ENCODE results near the gene NOA1.

The NOA1 gene

GRCh38 chr4:56977321-56978012 is at the start of gene NOA1:
Gene NOA1, minus strand, starts transcription at chr4:56977606. Its CDS starts 21 bp downstream, at chr4:56977585.
- DNase-seq, result peak; percentile 95 to 97

GRCh38 chr4:57023104-57023503 is 45.7 kb upstream of the NOA1 start:
- no peak for DNase-seq

- DNase-seq, result no peak
Measured at GRCh38 chr4:57020467-57021101, 43.2 kb upstream of the NOA1 start.

GRCh38 chr4:57018980-57019379 is 41.6 kb upstream of the NOA1 start:
- DNase-seq, result no peak

- no peak for DNase-seq
Measured at GRCh38 chr4:57013543-57014120, 36.2 kb upstream of the NOA1 start.

GRCh38 chr4:56999751-57000150 is 22.3 kb upstream of the NOA1 start:
- DNase-seq, result no peak

- no peak for DNase-seq
Measured at GRCh38 chr4:56995525-56995924, 18.1 kb upstream of the NOA1 start.

GRCh38 chr4:56990109-56990905 is 12.9 kb upstream of the NOA1 start:
- DNase-seq, result no peak

- DNase-seq, result no peak
Measured at GRCh38 chr4:56986952-56987351, 9.5 kb upstream of the NOA1 start.

- no peak for DNase-seq
Measured at GRCh38 chr4:56986192-56986591, 8.8 kb upstream of the NOA1 start.

- DNase-seq, result no peak
Measured at GRCh38 chr4:56981795-56982201, 4.4 kb upstream of the NOA1 start.

- DNase-seq, result no peak
Measured at GRCh38 chr4:56979421-56980072, 2.1 kb upstream of the NOA1 start.

GRCh38 chr4:56978750-56979303 is 1.4 kb upstream of the NOA1 start, which contains the start of gene POLR2B:
Gene POLR2B, plus strand, starts transcription at chr4:56978896. Its CDS starts 90 bp downstream, at chr4:56978986.
- DNase-seq, result peak; percentile 89 to 95

GRCh38 chr4:56976837-56977320 is 527 bp downstream of the NOA1 start:
- DNase-seq, result peak; percentile 2

- no peak for DNase-seq
Measured at GRCh38 chr4:56976283-56976836, 1.0 kb downstream of the NOA1 start.

- DNase-seq, result no peak
Measured at GRCh38 chr4:56973336-56973735, 4.1 kb downstream of the NOA1 start.

- no peak for DNase-seq
Measured at GRCh38 chr4:56972809-56973208, 4.6 kb downstream of the NOA1 start.

- DNase-seq, result no peak
Measured at GRCh38 chr4:56972389-56972788, 5.0 kb downstream of the NOA1 start.

GRCh38 chr4:56971383-56971782 is 6.0 kb downstream of the NOA1 start:
- DNase-seq, result no peak

GRCh38 chr4:56961107-56961500 is 16.3 kb downstream of the NOA1 start:
- DNase-seq, result no peak

- DNase-seq, result no peak
Measured at GRCh38 chr4:56959100-56959499, 18.3 kb downstream of the NOA1 start.

- DNase-seq, result no peak
Measured at GRCh38 chr4:56958111-56958517, 19.3 kb downstream of the NOA1 start.

Measured in NCI-H1930 (cell line).